CD4-positive, alpha-beta T cell (primary cell): ENCODE results near the gene IGF1R. TPM values are rescaled to one million over a fixed set of nuclear protein-coding genes. Genes with fewer than 3 reads are reported as not detected.
"Not testable (repeated sequence)": the region's sequence is repeated elsewhere in the genome, so short reads cannot be mapped to it uniquely, and the experiment has no call there.

Experiments
- ATAC-seq: fragments of 200-7000 bp; cut with Tn5 transposase; one replicate; pipeline ENCODE4 v1.10.0; 2022; ENCODE audit warnings: mild to moderate bottlenecking; ENCODE audit not compliant: poor library complexity
- CTCF ChIA-PET: fragments of 350-600 bp; sonication (Branson Sonifier 250); formaldehyde crosslinking; loops from one replicate; lab custom pipeline; 2021; ENCODE audit warnings: antibody characterized with exemption, inconsistent platforms; lab: Charles Lee
- POLR2A ChIA-PET: fragments of 350-600 bp; sonication (Branson Sonifier 250); formaldehyde crosslinking; loops from one replicate; lab custom pipeline; 2021; ENCODE audit warnings: antibody characterized with exemption, inconsistent platforms; lab: Charles Lee
- DNase-seq, 14 experiments: peaks; one replicate each; pipeline ENCODE4 v3.0.0-alpha.2; 2013 to 2020; ENCODE audit warnings: mixed read lengths in 2 of 14
- H3K27ac ChIP-seq, 2 donors: one replicate each; pipeline versions ENCODE4 v1.5.1 to v1.7.0; 2013; ENCODE audit warnings: low read length in 2 of 2, low read depth in 1 of 2, mild to moderate bottlenecking in 1 of 2
- H3K27me3 ChIP-seq, 2 experiments: 1 replicate in 1 of 2; 2 replicates in 1 of 2; pipeline versions ENCODE4 v1.6.1 to v1.7.0; 2013; ENCODE audit warnings: low read length in 2 of 2, control low read depth in 1 of 2, mild to moderate bottlenecking in 1 of 2, moderate library complexity in 1 of 2; ENCODE audit not compliant: insufficient read depth in 2 of 2, control insufficient read depth in 1 of 2
- H3K36me3 ChIP-seq: one replicate; pipeline ENCODE4 v1.6.1; 2013; ENCODE audit warnings: low read length, control low read depth; ENCODE audit not compliant: insufficient read depth
- H3K4me1 ChIP-seq: one replicate; pipeline ENCODE4 v1.6.1; 2013; ENCODE audit warnings: low read length, control low read depth; ENCODE audit not compliant: insufficient read depth
- H3K4me3 ChIP-seq: one replicate; pipeline ENCODE4 v1.5.1; 2013; ENCODE audit warnings: mild to moderate bottlenecking, low read length, moderate library complexity
- H3K9me3 ChIP-seq, 2 experiments: 1 replicate in 1 of 2; 2 replicates in 1 of 2; pipeline versions ENCODE4 v1.6.1 to v1.7.0; 2013; ENCODE audit warnings: low read length in 2 of 2, mild to moderate bottlenecking in 2 of 2, control low read depth in 1 of 2, moderate library complexity in 1 of 2; ENCODE audit not compliant: control insufficient read depth in 1 of 2, insufficient read depth in 1 of 2
- H3K27ac Mint-ChIP-seq: one replicate; pipeline ENCODE4 v1.8.0; 2020; ENCODE audit warnings: mixed read lengths
- H3K27me3 Mint-ChIP-seq: one replicate; pipeline ENCODE4 v1.8.0; 2021; ENCODE audit warnings: mixed read lengths
- H3K36me3 Mint-ChIP-seq: one replicate; pipeline ENCODE4 v1.8.0; 2021; ENCODE audit warnings: low read depth, mixed read lengths
- H3K4me1 Mint-ChIP-seq: one replicate; pipeline ENCODE4 v1.8.0; 2021; ENCODE audit warnings: low read depth, mixed read lengths
- H3K4me3 Mint-ChIP-seq: one replicate; pipeline ENCODE4 v1.8.0; 2020; ENCODE audit warnings: mild to moderate bottlenecking, mixed read lengths
- H3K9me3 Mint-ChIP-seq: one replicate; pipeline ENCODE4 v1.8.0; 2020; ENCODE audit warnings: mixed read lengths
- CTCF ChIP-seq: fragments of 200-600 bp; IDR thresholded peaks from one replicate; pipeline ENCODE4 v1.8.0; 2022; ENCODE audit warnings: antibody characterized with exemption, mild to moderate bottlenecking
- intact Hi-C, 2 experiments: fragments of 100-400 bp; cut with DNase I in 1 of 2; cut with micrococcal nuclease in 1 of 2; formaldehyde crosslinking; loops; one replicate each; pipeline versions ENCODE4 v1.15.1 to v1.9.0; 2023 to 2025; cut with DNase I, micrococcal nuclease
- total RNA-seq, 174 experiments: library from RNA in 2 of 174; stranded (reverse) in 2 of 174; gene quantifications; one replicate each; pipeline ENCODE4 v1.2.3 and lab custom pipeline; 2021 to 2026

The IGF1R gene
- total RNA-seq, 2 experiments from 2014 or later: 39.2 to 40.3 TPM

DNA sequence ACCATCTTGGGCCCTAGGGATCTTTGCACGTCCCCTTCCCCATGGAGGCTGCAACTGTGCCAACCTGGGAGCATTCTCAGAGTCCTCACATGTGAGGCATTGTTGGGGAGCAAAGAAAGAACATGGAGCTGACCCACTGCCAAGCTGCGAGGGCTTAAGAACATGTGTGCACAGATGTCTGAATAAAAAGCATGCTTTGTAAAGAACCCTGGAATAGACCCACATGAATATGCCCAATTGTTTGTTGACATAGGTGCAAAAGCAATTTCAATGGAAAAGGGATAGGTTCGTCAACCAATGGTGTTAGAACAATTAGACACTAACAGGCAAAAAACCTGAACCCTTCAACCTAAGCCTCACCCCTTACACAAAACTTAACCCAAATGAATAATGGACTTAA is 349.9 kb downstream of the IGF1R start:
- H3K36me3 Mint-ChIP-seq: no peaks in the 10 kb centered on the region
- intact Hi-C loops: no loop called here
- no peaks in the 10 kb centered on the region for H3K27me3 ChIP-seq
- peaks cover 0 to 15% of the 10 kb centered on the region in 2 experiments for H3K9me3 ChIP-seq
- no peaks in the 10 kb centered on the region for H3K4me1 ChIP-seq
- no peak for TF ChIP-seq CTCF
- H3K4me3 ChIP-seq: no peak overlapping the region
- POLR2A ChIA-PET: no interaction called here
- CTCF ChIA-PET: no interaction called here
- H3K27ac ChIP-seq: no peak overlapping the region
- no peak for DNase-seq
- H3K36me3 ChIP-seq: no peaks in the 10 kb centered on the region
- no peak for ATAC-seq
- peaks cover 8% of the 10 kb centered on the region for H3K9me3 Mint-ChIP-seq
- no peaks in the 10 kb centered on the region for H3K27me3 Mint-ChIP-seq
- peaks cover 5% of the 10 kb centered on the region for H3K4me1 Mint-ChIP-seq
- H3K4me3 Mint-ChIP-seq: no peak overlapping the region
- no peak overlapping the region for H3K27ac Mint-ChIP-seq

- Mint-ChIP-seq H3K27ac (no peak overlapping the region), H3K4me1 (peaks cover 5% of the 10 kb centered on the region), H3K4me3 (no peak overlapping the region), H3K27me3 (no peaks in the 10 kb centered on the region), H3K9me3 (peaks cover 8% of the 10 kb centered on the region), H3K36me3 (no peaks in the 10 kb centered on the region)
- Histone ChIP-seq H3K9me3 (peaks cover 0 to 15% of the 10 kb centered on the region in 2 experiments), H3K27ac (no peak overlapping the region), H3K27me3 (no peaks in the 10 kb centered on the region), H3K36me3 (no peaks in the 10 kb centered on the region), H3K4me3 (no peak overlapping the region), H3K4me1 (no peaks in the 10 kb centered on the region)
- intact Hi-C loops: no loop called here
- ChIA-PET CTCF (no interaction called here), POLR2A (no interaction called here)
- no peak for DNase-seq
- no peak for ATAC-seq
- no peak for TF ChIP-seq CTCF
Observed at GRCh38 chr15:98999233-98999632, 350.9 kb downstream of the IGF1R start.

DNA sequence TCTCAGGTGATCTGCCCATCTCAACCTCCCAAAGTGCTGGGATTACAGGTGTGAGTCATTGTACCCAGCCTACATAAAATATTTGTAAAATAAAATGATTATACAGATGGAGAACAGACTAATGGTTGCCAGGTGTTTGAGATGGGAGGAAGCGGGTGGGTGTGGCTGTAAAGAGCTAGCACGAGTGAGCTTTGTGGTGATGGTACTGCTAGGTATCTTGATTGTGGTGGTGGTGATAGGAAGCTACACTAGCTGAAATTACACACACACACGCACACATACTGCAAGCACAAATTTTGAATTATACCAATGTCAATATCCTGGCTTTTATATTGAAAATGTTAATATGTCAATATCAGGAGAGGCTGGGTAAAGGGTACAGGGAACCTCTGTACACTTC is 353.9 kb downstream of the IGF1R start:
- no peaks in the 10 kb centered on the region for H3K4me1 ChIP-seq
- peaks cover 5% of the 10 kb centered on the region for H3K4me1 Mint-ChIP-seq
- H3K27ac ChIP-seq: no peak overlapping the region
- no peaks in the 10 kb centered on the region for H3K9me3 Mint-ChIP-seq
- peaks cover 0 to 10% of the 10 kb centered on the region in 2 experiments for H3K9me3 ChIP-seq
- no peak overlapping the region for H3K4me3 ChIP-seq
- no peaks in the 10 kb centered on the region for H3K36me3 ChIP-seq
- H3K27me3 ChIP-seq: no peaks in the 10 kb centered on the region
- H3K27ac Mint-ChIP-seq: no peak overlapping the region
- no peak overlapping the region for H3K4me3 Mint-ChIP-seq
- ChIA-PET POLR2A (interaction anchor here (0.7 kb wide), 1 partner anchor 97 kb away, joined by 3 read pairs; no protein-coding TSS in a partner anchor), CTCF (interaction anchor here (1.7 kb wide), 1 partner anchor 14 kb away, joined by 3 read pairs; no protein-coding TSS in a partner anchor)
- no peaks in the 10 kb centered on the region for H3K36me3 Mint-ChIP-seq
- intact Hi-C loops: no loop called here
- no peaks in the 10 kb centered on the region for H3K27me3 Mint-ChIP-seq
- DNase-seq: peak in 1 of 14 experiments; percentile 4
- no peak for TF ChIP-seq CTCF
- no peak for ATAC-seq

GRCh38 chr15:99003317-99003716 is 355.0 kb downstream of the IGF1R start:
- H3K36me3 Mint-ChIP-seq, H3K27me3 Mint-ChIP-seq, H3K4me3 Mint-ChIP-seq, H3K9me3 Mint-ChIP-seq, H3K27ac ChIP-seq, H3K9me3 ChIP-seq, intact Hi-C loops, H3K4me1 Mint-ChIP-seq, H3K4me1 ChIP-seq, POLR2A ChIA-PET, H3K27ac Mint-ChIP-seq, H3K27me3 ChIP-seq, H3K4me3 ChIP-seq, H3K36me3 ChIP-seq, ATAC-seq, DNase-seq: not testable (repeated sequence)
- CTCF ChIA-PET: interaction anchor here (1.7 kb wide), 1 partner anchor 15 kb away, joined by 3 read pairs; no protein-coding TSS in a partner anchor

- H3K36me3 Mint-ChIP-seq, H3K4me3 Mint-ChIP-seq, DNase-seq, H3K27me3 ChIP-seq, H3K4me3 ChIP-seq, POLR2A ChIA-PET, H3K4me1 Mint-ChIP-seq, intact Hi-C loops, H3K27ac Mint-ChIP-seq, H3K4me1 ChIP-seq, H3K36me3 ChIP-seq, H3K9me3 Mint-ChIP-seq, CTCF ChIA-PET, H3K9me3 ChIP-seq, H3K27me3 Mint-ChIP-seq, H3K27ac ChIP-seq, ATAC-seq: not testable (repeated sequence)
Observed at GRCh38 chr15:99004998-99005974, 356.9 kb downstream of the IGF1R start.
